CD4-positive, CD25-positive, alpha-beta regulatory T cell (primary cell): ENCODE results near the gene UNK. TPM values are rescaled to one million over a fixed set of nuclear protein-coding genes. Genes with fewer than 3 reads are reported as not detected.

Source experiments
- ATAC-seq, 2 donors: fragments of 150-1000 bp; cut with Tn5 transposase; one replicate each; pipeline ENCODE4 v1.10.0; 2021; ENCODE audit warnings: low read depth in 2 of 2, moderate number of reproducible peaks in 2 of 2, moderate library complexity in 1 of 2
- DNase-seq, 3 donors: peaks; one replicate each; pipeline versions ENCODE4 v3.0.0 to v3.0.0-alpha.2; 2012 to 2022; ENCODE audit warnings: mixed read lengths in 1 of 3
- H3K27ac ChIP-seq: one replicate; pipeline ENCODE4 v1.7.0; 2013; ENCODE audit warnings: mild to moderate bottlenecking, low read length; ENCODE audit not compliant: insufficient read depth, poor library complexity, severe bottlenecking
- H3K27me3 ChIP-seq: one replicate; pipeline ENCODE4 v1.7.0; 2013; ENCODE audit warnings: low read length; ENCODE audit not compliant: control insufficient read depth, insufficient read depth
- H3K36me3 ChIP-seq: one replicate; pipeline ENCODE4 v1.7.0; 2013; ENCODE audit warnings: mild to moderate bottlenecking, low read length, moderate library complexity; ENCODE audit not compliant: control insufficient read depth, insufficient read depth
- H3K4me1 ChIP-seq: 2 replicates; pipeline ENCODE4 v1.7.0; 2013; ENCODE audit warnings: mild to moderate bottlenecking, low read length; ENCODE audit not compliant: insufficient read depth, control insufficient read depth, poor library complexity, severe bottlenecking
- H3K4me3 ChIP-seq: one replicate; pipeline ENCODE4 v1.7.0; 2013; ENCODE audit warnings: low read depth, mild to moderate bottlenecking, low read length, moderate library complexity
- H3K9me3 ChIP-seq, 2 experiments: 1 replicate in 1 of 2; 2 replicates in 1 of 2; pipeline ENCODE4 v1.7.0; 2013; ENCODE audit warnings: low read length in 2 of 2, mild to moderate bottlenecking in 1 of 2, moderate library complexity in 1 of 2; ENCODE audit not compliant: control insufficient read depth in 2 of 2
- H3K27ac Mint-ChIP-seq, 3 donors: one replicate each; pipeline ENCODE4 v1.8.0; 2020 to 2022; ENCODE audit warnings: mild to moderate bottlenecking in 3 of 3, mixed read lengths in 3 of 3, moderate library complexity in 2 of 3
- H3K27me3 Mint-ChIP-seq: one replicate; pipeline ENCODE4 v1.8.0; 2022; ENCODE audit warnings: mild to moderate bottlenecking, mixed read lengths
- H3K36me3 Mint-ChIP-seq: one replicate; pipeline ENCODE4 v1.8.0; 2020; ENCODE audit warnings: mixed read lengths
- H3K4me1 Mint-ChIP-seq, 4 donors: one replicate each; pipeline ENCODE4 v1.8.0; 2020 to 2022; ENCODE audit warnings: mixed read lengths in 4 of 4, mild to moderate bottlenecking in 1 of 4
- H3K4me3 Mint-ChIP-seq, 4 donors: one replicate each; pipeline ENCODE4 v1.8.0; 2020 to 2022; ENCODE audit warnings: mild to moderate bottlenecking in 4 of 4, mixed read lengths in 4 of 4, moderate library complexity in 3 of 4
- H3K9me3 Mint-ChIP-seq, 7 donors: one replicate each; pipeline ENCODE4 v1.8.0; 2020 to 2022; ENCODE audit warnings: mixed read lengths in 7 of 7, mild to moderate bottlenecking in 3 of 7, moderate library complexity in 2 of 7
- polyA plus RNA-seq, 4 donors: library from polyadenylated mRNA; unstranded; fragments of 300-500 nt; fragmentation: Illumina TruSeq; gene quantifications; one replicate each; pipeline ENCODE4 v1.2.3, GENCODE V29; 2021
- total RNA-seq: library from RNA; stranded (reverse); gene quantifications from one replicate; pipeline ENCODE4 v1.2.3, GENCODE V29; 2022

Gene UNK
- total and polyA plus RNA-seq, 5 donors from 2014 or later, result 15.3 to 33.9 (median 24.2) TPM

DNA sequence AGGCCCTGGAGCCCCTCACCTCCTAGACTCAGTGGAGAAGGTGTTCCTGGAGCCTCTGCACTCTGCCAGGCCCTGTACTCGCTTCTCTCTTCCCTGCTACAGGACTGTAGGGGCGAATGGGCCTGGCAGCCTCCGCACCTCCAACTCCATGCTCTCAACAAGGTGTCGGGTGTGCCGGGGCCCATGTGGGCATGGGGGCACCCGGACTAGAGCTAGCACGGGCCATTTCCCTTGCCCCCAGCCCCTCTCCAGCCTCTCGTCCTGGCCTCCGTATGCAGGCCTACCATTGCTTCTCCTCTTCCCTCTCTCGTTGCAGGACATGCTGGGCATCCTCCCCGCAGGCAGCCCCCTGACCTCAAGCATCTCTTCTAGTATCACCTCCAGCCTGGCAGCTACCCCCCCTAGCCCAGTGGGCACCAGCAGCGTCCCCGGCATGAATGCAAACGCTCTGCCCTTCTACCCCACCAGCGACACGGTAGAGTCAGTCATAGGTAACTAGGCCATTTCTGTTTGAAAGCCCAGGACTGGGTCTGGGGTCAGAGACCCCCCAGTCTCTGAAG lies 33.8 kb downstream of the UNK start:
- H3K9me3 ChIP-seq, result no peaks in the 10 kb centered on the region
- Mint-ChIP-seq H3K27ac (peak overlapping the region in 2 of 3 donors; percentile 5 to 93), H3K4me1 (peaks cover 0 to 18% (median 9%) of the 10 kb centered on the region in 4 donors), H3K4me3 (no peak overlapping the region), H3K9me3 (no peaks in the 10 kb centered on the region), H3K27me3 (no peaks in the 10 kb centered on the region), H3K36me3 (peaks cover 11% of the 10 kb centered on the region)
- no peak for DNase-seq
- peaks cover 13% of the 10 kb centered on the region for H3K4me1 ChIP-seq
- no peak overlapping the region for H3K4me3 ChIP-seq
- H3K27ac ChIP-seq, result no peak overlapping the region
- H3K27me3 ChIP-seq, result no peaks in the 10 kb centered on the region
- ATAC-seq, result no peak
- peaks cover 57% of the 10 kb centered on the region for H3K36me3 ChIP-seq

DNA sequence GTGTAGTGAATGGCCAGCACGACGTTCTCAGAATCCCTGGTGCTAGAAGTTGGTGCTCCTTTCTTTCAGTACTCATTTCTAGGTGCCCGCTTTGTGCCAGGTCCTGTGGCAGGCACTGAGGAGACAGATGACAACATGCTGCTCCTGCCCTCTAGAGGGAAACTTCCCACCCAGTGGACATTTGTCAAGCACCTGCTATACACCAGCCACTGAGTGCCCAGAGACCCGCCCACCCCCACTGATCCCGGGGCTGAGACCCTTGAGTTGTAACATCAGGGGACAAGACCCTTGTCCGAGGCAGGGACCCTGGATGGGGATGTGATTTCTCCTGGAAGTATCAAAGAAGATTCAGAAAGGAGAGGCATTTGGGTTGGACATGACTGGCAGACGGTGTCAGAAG lies 34.5 kb downstream of the UNK start:
- Histone ChIP-seq H3K9me3 (no peaks in the 10 kb centered on the region), H3K4me1 (peaks cover 13% of the 10 kb centered on the region), H3K4me3 (no peak overlapping the region), H3K36me3 (peaks cover 55% of the 10 kb centered on the region), H3K27me3 (no peaks in the 10 kb centered on the region), H3K27ac (no peak overlapping the region)
- H3K27me3 Mint-ChIP-seq, result no peaks in the 10 kb centered on the region
- ATAC-seq (no peak), DNase-seq (no peak)
- H3K4me1 Mint-ChIP-seq, result peaks cover 0 to 18% (median 9%) of the 10 kb centered on the region in 4 donors
- no peaks in the 10 kb centered on the region for H3K9me3 Mint-ChIP-seq
- H3K36me3 Mint-ChIP-seq, result peaks cover 11% of the 10 kb centered on the region
- H3K4me3 Mint-ChIP-seq, result no peak overlapping the region
- peak overlapping the region in 1 of 3 donors; percentile 78 for H3K27ac Mint-ChIP-seq

DNA sequence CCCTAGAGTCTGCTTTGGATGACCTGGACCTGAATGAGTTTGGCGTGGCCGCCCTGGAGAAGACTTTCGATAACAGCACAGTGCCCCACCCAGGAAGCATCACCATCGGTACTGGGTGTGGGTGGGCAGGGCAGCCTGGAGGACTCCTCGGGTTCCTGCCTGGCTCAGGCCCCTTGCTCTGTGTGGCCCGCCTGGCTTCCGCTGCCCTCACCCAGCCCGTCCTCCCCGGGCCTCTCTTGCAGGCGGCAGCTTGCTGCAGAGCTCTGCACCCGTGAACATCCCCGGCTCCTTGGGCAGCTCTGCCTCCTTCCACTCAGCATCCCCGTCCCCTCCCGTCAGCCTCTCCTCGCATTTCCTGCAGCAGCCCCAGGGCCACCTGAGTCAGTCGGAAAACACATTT lies 35.1 kb downstream of the UNK start:
- H3K9me3 ChIP-seq, result no peaks in the 10 kb centered on the region

DNA sequence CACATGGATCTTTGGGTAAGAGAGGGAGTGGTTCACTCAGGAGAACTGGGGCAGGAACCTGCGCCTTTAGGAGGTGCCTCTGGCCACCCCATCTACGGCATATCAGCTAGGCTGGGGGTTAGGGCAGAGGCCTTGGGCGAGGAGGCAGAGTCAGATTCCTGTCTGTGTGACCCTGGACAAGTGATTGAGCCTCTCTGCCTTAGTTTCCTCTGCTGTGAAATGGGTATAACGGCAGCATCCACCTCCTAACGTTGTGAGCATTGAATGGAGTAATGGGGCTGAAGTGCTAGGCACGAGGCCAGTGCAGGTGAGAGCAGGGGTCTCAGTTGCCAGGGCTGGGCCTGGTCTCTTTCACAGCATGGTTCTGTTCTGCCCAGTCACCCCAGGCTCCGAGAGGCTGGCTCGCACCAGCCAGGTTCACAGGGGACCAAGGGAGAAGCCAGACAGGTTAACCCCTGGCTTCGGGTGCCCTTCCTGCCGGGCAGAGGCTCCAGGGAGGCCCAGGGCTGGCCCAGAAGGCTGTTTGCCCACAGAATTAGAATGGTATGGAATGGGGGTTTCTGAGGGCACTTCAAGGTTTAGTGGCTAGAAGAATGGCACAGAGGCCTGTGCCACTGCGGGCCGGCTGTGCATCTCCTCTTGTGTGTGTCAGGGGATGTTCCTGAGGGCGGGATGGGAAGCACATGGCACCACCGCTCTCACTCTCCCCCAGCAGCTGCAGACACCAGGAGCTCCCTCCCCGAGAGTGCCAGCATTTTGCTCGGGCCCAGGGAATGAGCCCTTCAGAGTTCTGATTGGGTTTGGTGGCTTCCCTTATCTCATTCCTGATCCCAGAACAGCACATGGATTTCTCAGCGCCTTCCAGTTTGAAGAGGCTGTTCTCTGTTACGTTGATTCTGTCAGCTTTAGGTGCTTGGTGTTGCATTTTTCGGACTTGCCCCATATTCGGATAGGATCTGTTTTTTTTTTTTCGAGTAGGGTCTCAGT lies 35.8 kb downstream of the UNK start:
- no peak for DNase-seq
- peaks cover 11% of the 10 kb centered on the region for H3K36me3 Mint-ChIP-seq
- Histone ChIP-seq H3K27ac (no peak overlapping the region), H3K9me3 (no peaks in the 10 kb centered on the region), H3K4me3 (no peak overlapping the region), H3K36me3 (peaks cover 46% of the 10 kb centered on the region), H3K4me1 (peaks cover 13% of the 10 kb centered on the region), H3K27me3 (no peaks in the 10 kb centered on the region)
- peak overlapping the region in 2 of 3 donors; percentile 48 to 82 for H3K27ac Mint-ChIP-seq
- ATAC-seq, result no peak
- peaks cover 0 to 19% (median 9%) of the 10 kb centered on the region in 4 donors for H3K4me1 Mint-ChIP-seq
- H3K27me3 Mint-ChIP-seq, result no peaks in the 10 kb centered on the region
- no peaks in the 10 kb centered on the region for H3K9me3 Mint-ChIP-seq
- no peak overlapping the region for H3K4me3 Mint-ChIP-seq

More for the DNA sequence above, 35.1 kb downstream of the UNK start:
- Histone ChIP-seq H3K4me3 (no peak overlapping the region), H3K4me1 (peaks cover 13% of the 10 kb centered on the region), H3K27me3 (no peaks in the 10 kb centered on the region), H3K27ac (no peak overlapping the region), H3K36me3 (peaks cover 53% of the 10 kb centered on the region)
- no peaks in the 10 kb centered on the region for H3K9me3 Mint-ChIP-seq
- no peak overlapping the region for H3K4me3 Mint-ChIP-seq
- peaks cover 0 to 18% (median 9%) of the 10 kb centered on the region in 4 donors for H3K4me1 Mint-ChIP-seq
- H3K27me3 Mint-ChIP-seq, result no peaks in the 10 kb centered on the region
- no peak for DNase-seq
- peak overlapping the region in 2 of 3 donors; percentile 41 to 78 for H3K27ac Mint-ChIP-seq
- ATAC-seq, result no peak
- H3K36me3 Mint-ChIP-seq, result peaks cover 11% of the 10 kb centered on the region

DNA sequence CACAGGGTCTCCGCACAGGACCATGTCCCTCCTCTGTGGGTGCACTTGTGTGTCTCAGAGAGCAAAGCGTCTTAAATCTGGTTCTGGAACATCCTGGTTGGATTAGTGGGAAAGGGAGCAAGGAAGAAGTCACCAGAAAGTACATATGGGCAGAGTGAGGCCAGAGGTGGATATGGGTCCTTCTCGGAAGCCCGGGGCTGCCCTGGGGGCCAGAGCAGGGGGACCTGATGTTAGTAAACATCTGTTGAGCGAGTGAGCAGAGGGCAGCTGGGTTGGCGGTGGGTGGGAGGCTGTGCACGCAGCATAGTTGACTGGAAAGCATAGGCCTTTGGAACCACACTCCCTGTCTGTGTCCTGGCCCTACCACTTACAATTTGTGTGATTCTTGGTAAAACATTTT lies 36.9 kb downstream of the UNK start:
- Histone ChIP-seq H3K36me3 (peaks cover 41% of the 10 kb centered on the region), H3K27me3 (no peaks in the 10 kb centered on the region), H3K4me3 (no peak overlapping the region), H3K9me3 (no peaks in the 10 kb centered on the region), H3K4me1 (peaks cover 13% of the 10 kb centered on the region), H3K27ac (peak overlapping the region; percentile 50)
- Mint-ChIP-seq H3K36me3 (peaks cover 11% of the 10 kb centered on the region), H3K9me3 (no peaks in the 10 kb centered on the region), H3K27ac (peak overlapping the region; percentile 74 to 82 (median 76)), H3K4me1 (peaks cover 0 to 21% (median 9%) of the 10 kb centered on the region in 4 donors), H3K4me3 (peak overlapping the region in 1 of 4 donors; percentile 33), H3K27me3 (no peaks in the 10 kb centered on the region)
- DNase-seq (no peak), ATAC-seq (no peak)

DNA sequence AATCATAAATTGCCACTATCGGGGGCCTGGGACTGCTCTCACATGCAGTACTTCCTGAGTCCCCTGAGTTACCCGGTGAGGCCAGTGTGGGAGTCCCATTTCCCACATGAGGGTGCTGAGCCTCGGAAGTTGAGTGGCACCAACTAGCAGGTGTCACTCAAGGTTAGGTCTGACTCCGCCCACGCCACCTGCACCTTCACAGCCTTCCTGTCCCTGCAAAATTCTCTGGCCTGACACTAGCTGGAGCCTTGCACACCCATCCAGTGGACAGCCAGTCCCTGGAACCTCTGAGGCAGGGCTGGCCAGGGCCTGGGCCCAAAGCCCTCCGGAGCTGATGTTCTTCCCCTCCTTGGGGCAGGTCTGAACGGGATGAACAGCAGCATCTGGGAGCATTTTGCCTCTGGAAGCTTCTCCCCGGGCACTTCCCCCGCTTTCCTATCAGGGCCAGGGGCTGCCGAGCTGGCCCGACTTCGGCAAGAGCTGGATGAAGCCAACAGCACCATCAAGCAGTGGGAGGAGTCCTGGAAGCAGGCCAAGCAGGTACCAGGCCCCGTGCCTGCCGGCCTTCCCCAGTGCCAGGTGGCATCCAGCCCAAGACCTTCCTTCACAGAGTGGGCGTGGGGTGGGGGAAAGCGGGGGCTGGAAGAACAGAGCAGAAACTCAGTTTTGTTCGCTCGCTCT lies 37.7 kb downstream of the UNK start:
- H3K36me3 ChIP-seq, result peaks cover 37% of the 10 kb centered on the region

DNA sequence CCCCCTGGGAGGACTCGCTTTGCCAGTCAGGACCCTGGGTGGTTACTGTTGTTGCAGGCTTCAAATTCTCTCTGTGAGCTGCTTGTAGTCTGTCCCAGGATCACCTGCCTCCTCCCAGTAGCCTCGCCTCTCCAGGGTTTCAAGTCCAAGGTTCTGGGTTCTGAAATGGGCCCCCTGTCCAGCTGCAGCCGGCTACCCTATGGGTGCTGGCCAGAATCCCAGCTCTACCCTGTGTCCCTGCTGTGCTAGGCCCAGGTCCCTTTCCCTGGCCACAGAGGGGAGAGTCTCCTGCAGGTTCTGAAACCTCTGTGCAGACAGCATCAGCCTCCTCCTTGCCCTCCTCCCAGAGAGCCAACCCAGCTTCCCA lies 38.2 kb downstream of the UNK start:
- H3K36me3 Mint-ChIP-seq, result peaks cover 11% of the 10 kb centered on the region
- Histone ChIP-seq H3K36me3 (peaks cover 35% of the 10 kb centered on the region), H3K4me3 (no peak overlapping the region), H3K4me1 (peaks cover 22% of the 10 kb centered on the region), H3K27me3 (no peaks in the 10 kb centered on the region), H3K27ac (no peak overlapping the region), H3K9me3 (no peaks in the 10 kb centered on the region)
- no peaks in the 10 kb centered on the region for H3K27me3 Mint-ChIP-seq
- H3K27ac Mint-ChIP-seq, result peak overlapping the region in 1 of 3 donors; percentile 43
- ATAC-seq (no peak), DNase-seq (no peak)
- H3K9me3 Mint-ChIP-seq, result no peaks in the 10 kb centered on the region
- peaks cover 0 to 29% (median 10%) of the 10 kb centered on the region in 4 donors for H3K4me1 Mint-ChIP-seq
- H3K4me3 Mint-ChIP-seq, result no peak overlapping the region

More for the DNA sequence above, 37.7 kb downstream of the UNK start:
- Histone ChIP-seq H3K27ac (peak overlapping the region; percentile 50), H3K27me3 (no peaks in the 10 kb centered on the region), H3K4me1 (peaks cover 16% of the 10 kb centered on the region), H3K9me3 (no peaks in the 10 kb centered on the region), H3K4me3 (no peak overlapping the region)
- Mint-ChIP-seq H3K4me3 (peak overlapping the region in 1 of 4 donors; percentile 35), H3K27ac (peak overlapping the region in 2 of 3 donors; percentile 76 to 82), H3K9me3 (no peaks in the 10 kb centered on the region), H3K4me1 (peaks cover 0 to 26% (median 9%) of the 10 kb centered on the region in 4 donors), H3K36me3 (peaks cover 11% of the 10 kb centered on the region), H3K27me3 (no peaks in the 10 kb centered on the region)
- DNase-seq (peak in 2 of 3 donors; percentile 33 to 69), ATAC-seq (peak; percentile 52 to 78)
